ENCODE results near the gene PTPRD.
"Not testable (repeated sequence)": the region's sequence is repeated elsewhere in the genome, so short reads cannot be mapped to it uniquely, and the experiment has no call there.

PTPRD gene

GRCh38 chr9:9950813-9951212 lies 662.0 kb downstream of the PTPRD start:
- DNase-seq: no peak

GRCh38 chr9:9949978-9950377 lies 662.8 kb downstream of the PTPRD start:
- DNase-seq: peak in 2 of 3 experiments; percentile 26 to 69

- no peak for DNase-seq
These were observed 663.4 kb downstream of the PTPRD start for GRCh38 chr9:9949368-9949767.

- DNase-seq: peak in 2 of 3 experiments; percentile 10 to 28
These were observed 666.8 kb downstream of the PTPRD start for GRCh38 chr9:9945966-9946365.

- DNase-seq: peak; percentile 48 to 78 (median 73)
These were observed 669.9 kb downstream of the PTPRD start for GRCh38 chr9:9942764-9943424.

- no peak for DNase-seq
These were observed 674.4 kb downstream of the PTPRD start for GRCh38 chr9:9938432-9938831.

DNA sequence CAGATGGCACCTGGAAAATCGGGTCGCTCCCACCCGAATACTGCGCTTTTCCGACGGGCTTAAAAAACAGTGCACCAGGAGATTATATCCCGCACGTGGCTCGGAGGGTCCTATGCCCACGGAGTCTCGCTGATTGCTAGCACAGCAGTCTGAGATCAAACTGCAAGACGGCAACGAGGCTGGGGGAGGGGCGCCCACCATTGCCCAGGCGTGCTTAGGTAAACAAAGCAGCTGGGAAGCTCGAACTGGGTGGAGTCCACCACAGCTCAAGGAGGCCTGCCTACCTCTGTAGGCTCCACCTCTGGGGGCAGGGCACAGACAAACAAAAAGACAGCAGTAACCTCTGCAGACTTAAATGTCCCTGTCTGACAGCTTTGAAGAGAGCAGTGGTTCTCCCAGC lies 681.3 kb downstream of the PTPRD start:
- DNase-seq: not testable (repeated sequence)

DNA sequence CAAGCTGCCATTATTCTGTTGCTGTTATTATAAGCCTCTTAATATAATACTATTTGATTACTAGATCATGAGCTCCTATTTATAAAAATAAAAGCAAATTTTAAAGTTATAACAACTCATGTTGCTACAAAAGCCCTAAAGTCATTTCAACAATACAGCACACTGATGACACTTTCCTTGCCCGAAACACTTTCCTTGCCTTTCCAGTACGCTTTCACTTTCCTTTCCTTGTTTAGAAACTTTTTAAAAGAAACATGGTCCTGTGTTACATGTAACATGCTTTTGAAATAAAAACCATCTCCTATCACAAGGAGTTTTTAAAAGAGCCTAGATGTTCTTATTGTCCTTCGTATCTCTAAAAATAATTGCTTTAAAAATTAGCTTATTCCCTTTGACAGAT lies 688.4 kb downstream of the PTPRD start:
- no peak for DNase-seq

- DNase-seq: peak in 1 of 3 experiments; percentile 5
These were observed 691.0 kb downstream of the PTPRD start for GRCh38 chr9:9921805-9922204.

GRCh38 chr9:9920425-9921060 lies 692.3 kb downstream of the PTPRD start:
- DNase-seq: peak in 2 of 3 experiments; percentile 22 to 32

GRCh38 chr9:9919174-9919775 lies 693.5 kb downstream of the PTPRD start:
- DNase-seq: peak in 1 of 3 experiments; percentile 53

- DNase-seq: no peak
These were observed 695.4 kb downstream of the PTPRD start for GRCh38 chr9:9917400-9917799.

DNA sequence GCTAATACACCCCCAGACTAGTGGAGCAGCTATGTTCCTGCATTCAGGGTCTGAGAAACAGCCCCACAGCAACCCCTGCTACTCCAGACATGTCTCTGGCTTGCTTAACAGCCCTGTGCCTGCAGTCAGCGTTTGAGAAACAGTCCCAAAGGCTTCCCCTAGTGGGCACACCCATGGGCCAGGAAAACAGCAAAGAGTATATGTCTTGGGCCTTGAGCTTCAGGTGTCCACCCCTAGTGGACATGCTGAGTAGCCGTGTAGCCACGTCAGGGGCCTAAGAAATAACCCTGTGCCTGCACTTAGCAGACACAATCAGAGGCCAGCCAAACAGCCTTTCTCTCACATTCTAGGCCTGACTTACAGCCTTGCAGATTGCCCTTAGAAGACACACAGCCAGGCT lies 698.6 kb downstream of the PTPRD start:
- DNase-seq: no peak

DNA sequence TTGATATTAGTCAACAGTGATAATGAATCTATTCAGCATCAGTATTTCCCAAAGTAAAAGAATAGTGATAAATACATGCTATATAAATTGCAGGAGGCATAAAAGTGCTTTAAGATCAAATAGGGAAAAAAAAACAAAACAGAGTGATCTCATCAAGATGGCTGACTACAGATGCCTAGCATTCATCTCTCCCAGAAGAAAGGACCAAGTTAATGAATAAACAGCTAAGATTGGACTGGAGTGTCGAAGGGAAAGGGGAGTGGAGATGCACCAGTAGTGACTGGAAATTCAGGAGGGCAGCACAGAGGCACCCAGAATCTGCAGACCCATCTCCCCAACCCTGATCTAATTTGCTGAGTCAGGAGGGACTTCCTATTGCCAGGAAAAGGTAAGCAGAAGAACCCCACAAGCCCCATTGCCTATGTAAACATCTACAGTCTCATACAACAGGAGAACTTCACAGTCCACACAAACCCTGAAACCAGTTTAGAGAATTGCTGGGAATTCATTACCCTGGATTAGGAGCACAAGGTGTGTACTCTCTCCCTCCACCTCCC lies 699.4 kb downstream of the PTPRD start:
- DNase-seq: no peak

- peak in 2 of 3 experiments; percentile 8 to 63 for DNase-seq
These were observed 700.3 kb downstream of the PTPRD start for GRCh38 chr9:9912459-9912858.

- no peak for DNase-seq
These were observed 707.1 kb downstream of the PTPRD start for GRCh38 chr9:9905736-9906135.

GRCh38 chr9:9904041-9904440 lies 708.8 kb downstream of the PTPRD start:
- DNase-seq: no peak

GRCh38 chr9:9901624-9902023 lies 711.2 kb downstream of the PTPRD start:
- DNase-seq: no peak

- DNase-seq: no peak
These were observed 719.0 kb downstream of the PTPRD start for GRCh38 chr9:9893837-9894236.

DNA sequence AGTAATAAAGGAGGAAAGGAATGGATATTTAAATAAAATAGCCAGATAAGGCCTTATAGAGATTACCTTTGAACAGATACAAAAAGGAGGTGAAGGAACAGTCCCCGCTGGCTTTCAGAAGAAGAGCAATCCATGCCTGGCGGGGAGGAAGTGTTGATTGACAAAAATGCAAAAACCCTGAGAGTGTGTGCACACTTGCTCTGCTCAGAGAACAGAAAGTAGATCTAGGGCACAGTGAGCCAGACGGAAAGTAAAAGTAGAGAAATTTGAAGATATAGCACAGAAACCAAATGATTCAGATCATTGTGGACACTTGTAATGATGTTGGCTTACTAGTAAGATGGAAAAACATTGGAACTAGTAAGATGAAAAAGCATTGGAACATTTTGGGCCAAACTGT lies 720.6 kb downstream of the PTPRD start:
- DNase-seq: no peak

GRCh38 chr9:9881692-9882091 lies 731.1 kb downstream of the PTPRD start:
- DNase-seq: no peak

GRCh38 chr9:9874270-9874669 lies 738.5 kb downstream of the PTPRD start:
- DNase-seq: no peak

- no peak for DNase-seq
These were observed 750.5 kb downstream of the PTPRD start for GRCh38 chr9:9862235-9862810.
